ENCODE measurements around the gene SH2D3C. TPM values are rescaled to one million over a fixed set of nuclear protein-coding genes. Genes with fewer than 3 reads are reported as not detected.

SH2D3C gene
- total and polyA plus RNA-seq, 2 of the 8 experiments (the other 6 are each of a cell fraction or from before 2014, with no cell fraction given) = 6.4 to 8.1 TPM

DNA sequence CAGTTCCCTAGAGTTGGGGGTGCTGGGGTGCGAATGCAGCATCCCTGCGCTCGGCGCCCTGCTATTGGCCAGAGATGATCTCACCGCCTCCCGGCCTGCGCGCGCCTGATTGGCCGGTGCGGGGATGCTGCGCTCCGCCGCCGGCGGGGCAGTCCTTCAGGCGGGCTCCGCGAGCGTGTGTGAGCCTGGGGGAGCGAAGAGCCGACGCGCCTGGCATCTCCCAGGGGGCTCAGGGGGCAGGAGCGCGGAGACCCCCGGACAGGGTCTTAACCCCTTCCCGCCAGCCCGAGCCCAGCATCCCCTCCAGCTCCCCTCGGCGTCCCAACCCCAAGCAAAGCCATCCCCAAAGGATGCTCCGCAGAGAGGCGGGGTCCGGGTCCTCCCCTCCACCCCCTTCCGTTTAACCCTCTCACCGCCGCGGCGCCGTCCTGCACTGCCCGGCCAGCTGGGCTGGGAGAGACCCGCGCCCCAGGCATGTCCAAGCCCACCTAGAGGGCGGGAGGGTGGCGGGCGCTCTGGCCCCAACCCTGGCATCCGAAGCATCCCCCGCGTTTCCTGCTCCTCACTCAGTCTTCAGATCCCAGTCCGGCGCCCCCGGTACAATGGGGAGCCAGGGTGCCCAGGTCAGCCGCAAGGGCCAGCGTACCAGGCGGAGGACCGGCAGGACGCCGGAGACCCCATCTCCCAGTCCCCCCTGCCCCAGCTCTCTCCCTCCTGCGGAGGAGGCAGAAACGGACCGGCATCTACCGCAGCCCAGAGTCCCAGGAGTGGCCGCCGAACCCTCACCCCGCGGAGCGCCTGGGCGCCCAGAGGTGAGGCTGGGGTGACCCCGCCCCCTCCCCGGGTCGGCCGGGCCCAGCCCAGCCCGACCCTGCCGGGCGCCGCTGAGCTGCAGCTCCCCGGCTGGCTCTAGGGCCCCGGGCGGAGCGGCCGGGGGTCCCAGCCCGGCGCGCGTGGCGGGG is 24.1 kb downstream of the SH2D3C start (continued):
- TF ChIP-seq, protein P1, sequence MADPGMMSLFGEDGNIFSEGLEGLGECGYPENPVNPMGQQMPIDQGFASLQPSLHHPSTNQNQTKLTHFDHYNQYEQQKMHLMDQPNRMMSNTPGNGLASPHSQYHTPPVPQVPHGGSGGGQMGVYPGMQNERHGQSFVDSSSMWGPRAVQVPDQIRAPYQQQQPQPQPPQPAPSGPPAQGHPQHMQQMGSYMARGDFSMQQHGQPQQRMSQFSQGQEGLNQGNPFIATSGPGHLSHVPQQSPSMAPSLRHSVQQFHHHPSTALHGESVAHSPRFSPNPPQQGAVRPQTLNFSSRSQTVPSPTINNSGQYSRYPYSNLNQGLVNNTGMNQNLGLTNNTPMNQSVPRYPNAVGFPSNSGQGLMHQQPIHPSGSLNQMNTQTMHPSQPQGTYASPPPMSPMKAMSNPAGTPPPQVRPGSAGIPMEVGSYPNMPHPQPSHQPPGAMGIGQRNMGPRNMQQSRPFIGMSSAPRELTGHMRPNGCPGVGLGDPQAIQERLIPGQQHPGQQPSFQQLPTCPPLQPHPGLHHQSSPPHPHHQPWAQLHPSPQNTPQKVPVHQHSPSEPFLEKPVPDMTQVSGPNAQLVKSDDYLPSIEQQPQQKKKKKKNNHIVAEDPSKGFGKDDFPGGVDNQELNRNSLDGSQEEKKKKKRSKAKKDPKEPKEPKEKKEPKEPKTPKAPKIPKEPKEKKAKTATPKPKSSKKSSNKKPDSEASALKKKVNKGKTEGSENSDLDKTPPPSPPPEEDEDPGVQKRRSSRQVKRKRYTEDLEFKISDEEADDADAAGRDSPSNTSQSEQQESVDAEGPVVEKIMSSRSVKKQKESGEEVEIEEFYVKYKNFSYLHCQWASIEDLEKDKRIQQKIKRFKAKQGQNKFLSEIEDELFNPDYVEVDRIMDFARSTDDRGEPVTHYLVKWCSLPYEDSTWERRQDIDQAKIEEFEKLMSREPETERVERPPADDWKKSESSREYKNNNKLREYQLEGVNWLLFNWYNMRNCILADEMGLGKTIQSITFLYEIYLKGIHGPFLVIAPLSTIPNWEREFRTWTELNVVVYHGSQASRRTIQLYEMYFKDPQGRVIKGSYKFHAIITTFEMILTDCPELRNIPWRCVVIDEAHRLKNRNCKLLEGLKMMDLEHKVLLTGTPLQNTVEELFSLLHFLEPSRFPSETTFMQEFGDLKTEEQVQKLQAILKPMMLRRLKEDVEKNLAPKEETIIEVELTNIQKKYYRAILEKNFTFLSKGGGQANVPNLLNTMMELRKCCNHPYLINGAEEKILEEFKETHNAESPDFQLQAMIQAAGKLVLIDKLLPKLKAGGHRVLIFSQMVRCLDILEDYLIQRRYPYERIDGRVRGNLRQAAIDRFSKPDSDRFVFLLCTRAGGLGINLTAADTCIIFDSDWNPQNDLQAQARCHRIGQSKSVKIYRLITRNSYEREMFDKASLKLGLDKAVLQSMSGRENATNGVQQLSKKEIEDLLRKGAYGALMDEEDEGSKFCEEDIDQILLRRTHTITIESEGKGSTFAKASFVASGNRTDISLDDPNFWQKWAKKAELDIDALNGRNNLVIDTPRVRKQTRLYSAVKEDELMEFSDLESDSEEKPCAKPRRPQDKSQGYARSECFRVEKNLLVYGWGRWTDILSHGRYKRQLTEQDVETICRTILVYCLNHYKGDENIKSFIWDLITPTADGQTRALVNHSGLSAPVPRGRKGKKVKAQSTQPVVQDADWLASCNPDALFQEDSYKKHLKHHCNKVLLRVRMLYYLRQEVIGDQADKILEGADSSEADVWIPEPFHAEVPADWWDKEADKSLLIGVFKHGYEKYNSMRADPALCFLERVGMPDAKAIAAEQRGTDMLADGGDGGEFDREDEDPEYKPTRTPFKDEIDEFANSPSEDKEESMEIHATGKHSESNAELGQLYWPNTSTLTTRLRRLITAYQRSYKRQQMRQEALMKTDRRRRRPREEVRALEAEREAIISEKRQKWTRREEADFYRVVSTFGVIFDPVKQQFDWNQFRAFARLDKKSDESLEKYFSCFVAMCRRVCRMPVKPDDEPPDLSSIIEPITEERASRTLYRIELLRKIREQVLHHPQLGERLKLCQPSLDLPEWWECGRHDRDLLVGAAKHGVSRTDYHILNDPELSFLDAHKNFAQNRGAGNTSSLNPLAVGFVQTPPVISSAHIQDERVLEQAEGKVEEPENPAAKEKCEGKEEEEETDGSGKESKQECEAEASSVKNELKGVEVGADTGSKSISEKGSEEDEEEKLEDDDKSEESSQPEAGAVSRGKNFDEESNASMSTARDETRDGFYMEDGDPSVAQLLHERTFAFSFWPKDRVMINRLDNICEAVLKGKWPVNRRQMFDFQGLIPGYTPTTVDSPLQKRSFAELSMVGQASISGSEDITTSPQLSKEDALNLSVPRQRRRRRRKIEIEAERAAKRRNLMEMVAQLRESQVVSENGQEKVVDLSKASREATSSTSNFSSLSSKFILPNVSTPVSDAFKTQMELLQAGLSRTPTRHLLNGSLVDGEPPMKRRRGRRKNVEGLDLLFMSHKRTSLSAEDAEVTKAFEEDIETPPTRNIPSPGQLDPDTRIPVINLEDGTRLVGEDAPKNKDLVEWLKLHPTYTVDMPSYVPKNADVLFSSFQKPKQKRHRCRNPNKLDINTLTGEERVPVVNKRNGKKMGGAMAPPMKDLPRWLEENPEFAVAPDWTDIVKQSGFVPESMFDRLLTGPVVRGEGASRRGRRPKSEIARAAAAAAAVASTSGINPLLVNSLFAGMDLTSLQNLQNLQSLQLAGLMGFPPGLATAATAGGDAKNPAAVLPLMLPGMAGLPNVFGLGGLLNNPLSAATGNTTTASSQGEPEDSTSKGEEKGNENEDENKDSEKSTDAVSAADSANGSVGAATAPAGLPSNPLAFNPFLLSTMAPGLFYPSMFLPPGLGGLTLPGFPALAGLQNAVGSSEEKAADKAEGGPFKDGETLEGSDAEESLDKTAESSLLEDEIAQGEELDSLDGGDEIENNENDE (IDR thresholded peaks at IDR 0.05; ENCODE audit: insufficient replicate concordance, low read length) = no peak
- TF ChIP-seq SP2 (IDR thresholded peaks at IDR 0.05; ENCODE audit: low read length) (no peak), CEBPB (IDR thresholded peaks at IDR 0.05; ENCODE audit: low read depth, low read length) (no peak), EZH2 (IDR thresholded peaks at IDR 0.05; ENCODE audit: low read depth, low read length, severe bottlenecking) (no peak), SRF (IDR thresholded peaks at IDR 0.05; ENCODE audit: low read depth, low read length) (no peak), HDAC6 (IDR thresholded peaks at IDR 0.05; ENCODE audit: low read depth, low read length) (no peak), JUN (IDR thresholded peaks at IDR 0.05; ENCODE audit: low read depth, low read length) (peak; percentile 77), ASH2L (IDR thresholded peaks at IDR 0.05; ENCODE audit: low read length) (peak; percentile 70), POLR2AphosphoS5 (IDR thresholded peaks at IDR 0.05; ENCODE audit: low read depth, low read length) (no peak), SIN3A (conservative IDR thresholded peaks at IDR 0.05 in 1 of 2, IDR thresholded peaks at IDR 0.05 in 1 of 2; ENCODE audit: low read depth in 1 of 2, low read length in 2 of 2) (peak in 1 of 2 experiments; percentile 74; a peak in 2 of 4 replicates)
